Memory B cell (primary cell): Measurements from ENCODE around the gene MRGPRD.
A peak's percentile ranks its signal among the peaks of the same experiment; 100 is the strongest.

Experiments used
- ATAC-seq: fragments of 150-1000 bp; cut with Tn5 transposase; 2 replicates; pipeline ENCODE4 v1.10.0; 2021; ENCODE audit warnings: low read depth, mild to moderate bottlenecking, moderate library complexity
- DNase-seq, 2 donors: peaks; one replicate each; pipeline ENCODE4 v3.0.0; 2022; ENCODE audit warnings: low spot score in 2 of 2
- H3K27ac Mint-ChIP-seq: one replicate; pipeline ENCODE4 v1.8.0; 2022; ENCODE audit warnings: mild to moderate bottlenecking, moderate library complexity, mixed read lengths
- H3K27me3 Mint-ChIP-seq: one replicate; pipeline ENCODE4 v1.8.0; 2022; ENCODE audit warnings: mixed read lengths
- H3K36me3 Mint-ChIP-seq: one replicate; pipeline ENCODE4 v1.8.0; 2022; ENCODE audit warnings: mild to moderate bottlenecking, mixed read lengths
- H3K4me1 Mint-ChIP-seq: one replicate; pipeline ENCODE4 v1.8.0; 2022; ENCODE audit warnings: mixed read lengths
- H3K4me3 Mint-ChIP-seq: one replicate; pipeline ENCODE4 v1.8.0; 2022; ENCODE audit warnings: mild to moderate bottlenecking, moderate library complexity, mixed read lengths
- H3K9me3 Mint-ChIP-seq: one replicate; pipeline ENCODE4 v1.8.0; 2022; ENCODE audit warnings: mixed read lengths

The MRGPRD gene

GRCh38 chr11:68960294-68961071 lies 20.3 kb downstream of the MRGPRD start:
- no peak for ATAC-seq
- no peaks in the 10 kb centered on the region for H3K36me3 Mint-ChIP-seq
- H3K9me3 Mint-ChIP-seq, result peaks cover 1% of the 10 kb centered on the region
- no peak for DNase-seq
- H3K27ac Mint-ChIP-seq, result no peak overlapping the region
- peaks cover 2% of the 10 kb centered on the region for H3K4me1 Mint-ChIP-seq
- peaks cover 12% of the 10 kb centered on the region for H3K27me3 Mint-ChIP-seq
- H3K4me3 Mint-ChIP-seq, result no peak overlapping the region

GRCh38 chr11:68959465-68960293 lies 21.1 kb downstream of the MRGPRD start:
- DNase-seq, result no peak
- no peak overlapping the region for H3K27ac Mint-ChIP-seq
- H3K4me3 Mint-ChIP-seq, result no peak overlapping the region
- no peaks in the 10 kb centered on the region for H3K36me3 Mint-ChIP-seq
- ATAC-seq, result no peak
- peaks cover 1% of the 10 kb centered on the region for H3K9me3 Mint-ChIP-seq
- peaks cover 5% of the 10 kb centered on the region for H3K4me1 Mint-ChIP-seq
- H3K27me3 Mint-ChIP-seq, result peaks cover 12% of the 10 kb centered on the region

- Mint-ChIP-seq H3K27ac (no peak overlapping the region), H3K9me3 (peaks cover 1% of the 10 kb centered on the region), H3K27me3 (peaks cover 15% of the 10 kb centered on the region), H3K4me3 (no peak overlapping the region), H3K36me3 (no peaks in the 10 kb centered on the region), H3K4me1 (peaks cover 5% of the 10 kb centered on the region)
- ATAC-seq (no peak), DNase-seq (no peak)
These were observed 22.6 kb downstream of the MRGPRD start for GRCh38 chr11:68958211-68958610.

GRCh38 chr11:68956547-68957254 lies 24.1 kb downstream of the MRGPRD start:
- Mint-ChIP-seq H3K27ac (no peak overlapping the region), H3K4me1 (peaks cover 5% of the 10 kb centered on the region), H3K4me3 (no peak overlapping the region), H3K36me3 (no peaks in the 10 kb centered on the region), H3K9me3 (peaks cover 1% of the 10 kb centered on the region), H3K27me3 (peaks cover 14% of the 10 kb centered on the region)
- no peak for ATAC-seq
- no peak for DNase-seq

- Mint-ChIP-seq H3K27ac (no peak overlapping the region), H3K27me3 (peaks cover 14% of the 10 kb centered on the region), H3K36me3 (no peaks in the 10 kb centered on the region), H3K9me3 (peaks cover 1% of the 10 kb centered on the region), H3K4me1 (peaks cover 5% of the 10 kb centered on the region), H3K4me3 (no peak overlapping the region)
- ATAC-seq (peak; percentile 77), DNase-seq (peak; percentile 28 to 40)
These were observed 24.6 kb downstream of the MRGPRD start for GRCh38 chr11:68956142-68956541.

GRCh38 chr11:68955607-68955958 lies 25.2 kb downstream of the MRGPRD start:
- H3K27ac Mint-ChIP-seq, result no peak overlapping the region
- ATAC-seq (no peak), DNase-seq (no peak)
- H3K9me3 Mint-ChIP-seq, result peaks cover 1% of the 10 kb centered on the region
- peaks cover 14% of the 10 kb centered on the region for H3K27me3 Mint-ChIP-seq
- no peak overlapping the region for H3K4me3 Mint-ChIP-seq
- H3K36me3 Mint-ChIP-seq, result no peaks in the 10 kb centered on the region
- H3K4me1 Mint-ChIP-seq, result peaks cover 5% of the 10 kb centered on the region

GRCh38 chr11:68954836-68955606 lies 25.8 kb downstream of the MRGPRD start:
- no peak for DNase-seq

GRCh38 chr11:68950762-68951161 lies 30.0 kb downstream of the MRGPRD start:
- Mint-ChIP-seq H3K27ac (no peak overlapping the region), H3K36me3 (no peaks in the 10 kb centered on the region), H3K4me3 (no peak overlapping the region), H3K27me3 (peaks cover 3% of the 10 kb centered on the region), H3K9me3 (no peaks in the 10 kb centered on the region), H3K4me1 (peaks cover 5% of the 10 kb centered on the region)
- no peak for ATAC-seq
- no peak for DNase-seq

More at GRCh38 chr11:68954836-68955606, 25.8 kb downstream of the MRGPRD start:
- peak overlapping the region; percentile 21 for H3K4me3 Mint-ChIP-seq
- H3K27ac Mint-ChIP-seq, result no peak overlapping the region
- H3K36me3 Mint-ChIP-seq, result no peaks in the 10 kb centered on the region
- ATAC-seq, result peak; percentile 47
- peaks cover 1% of the 10 kb centered on the region for H3K9me3 Mint-ChIP-seq
- H3K27me3 Mint-ChIP-seq, result peaks cover 11% of the 10 kb centered on the region
- H3K4me1 Mint-ChIP-seq, result peaks cover 5% of the 10 kb centered on the region

GRCh38 chr11:68950270-68950669 lies 30.5 kb downstream of the MRGPRD start:
- Mint-ChIP-seq H3K4me3 (no peak overlapping the region), H3K4me1 (peaks cover 1% of the 10 kb centered on the region), H3K27ac (no peak overlapping the region), H3K36me3 (no peaks in the 10 kb centered on the region), H3K9me3 (no peaks in the 10 kb centered on the region), H3K27me3 (peaks cover 3% of the 10 kb centered on the region)
- DNase-seq (no peak), ATAC-seq (no peak)

- no peaks in the 10 kb centered on the region for H3K36me3 Mint-ChIP-seq
- H3K27ac Mint-ChIP-seq, result no peak overlapping the region
- DNase-seq (no peak), ATAC-seq (no peak)
- no peaks in the 10 kb centered on the region for H3K4me1 Mint-ChIP-seq
- no peaks in the 10 kb centered on the region for H3K27me3 Mint-ChIP-seq
- H3K4me3 Mint-ChIP-seq, result no peak overlapping the region
- no peaks in the 10 kb centered on the region for H3K9me3 Mint-ChIP-seq
These were observed 31.9 kb downstream of the MRGPRD start for GRCh38 chr11:68948935-68949334.

GRCh38 chr11:68948496-68948895 lies 32.3 kb downstream of the MRGPRD start:
- no peak for ATAC-seq
- Mint-ChIP-seq H3K27ac (no peak overlapping the region), H3K9me3 (no peaks in the 10 kb centered on the region), H3K27me3 (no peaks in the 10 kb centered on the region), H3K4me3 (no peak overlapping the region), H3K36me3 (no peaks in the 10 kb centered on the region), H3K4me1 (no peaks in the 10 kb centered on the region)
- no peak for DNase-seq

GRCh38 chr11:68947151-68947550 lies 33.6 kb downstream of the MRGPRD start:
- Mint-ChIP-seq H3K4me1 (no peaks in the 10 kb centered on the region), H3K27me3 (no peaks in the 10 kb centered on the region), H3K36me3 (no peaks in the 10 kb centered on the region), H3K27ac (no peak overlapping the region), H3K9me3 (no peaks in the 10 kb centered on the region), H3K4me3 (no peak overlapping the region)
- ATAC-seq (no peak), DNase-seq (no peak)

GRCh38 chr11:68946416-68947090 lies 34.2 kb downstream of the MRGPRD start:
- no peaks in the 10 kb centered on the region for H3K27me3 Mint-ChIP-seq
- no peak for DNase-seq

More at GRCh38 chr11:68946416-68947090, 34.2 kb downstream of the MRGPRD start:
- ATAC-seq, result no peak
- no peaks in the 10 kb centered on the region for H3K9me3 Mint-ChIP-seq
- no peaks in the 10 kb centered on the region for H3K4me1 Mint-ChIP-seq
- H3K4me3 Mint-ChIP-seq, result no peak overlapping the region
- H3K36me3 Mint-ChIP-seq, result no peaks in the 10 kb centered on the region
- no peak overlapping the region for H3K27ac Mint-ChIP-seq
